Measurements from ENCODE around the gene ATP10D. TPM values are rescaled to one million over a fixed set of nuclear protein-coding genes. Genes with fewer than 3 reads are reported as not detected.

Gene ATP10D
- total RNA-seq, 6 experiments from 2014 or later: 50.6 to 73.8 (median 55.4) TPM

GRCh38 chr4:47530801-47531200 is 45.7 kb downstream of the ATP10D start:
- Mint-ChIP-seq H3K36me3 (ENCODE audit: low read depth) (peaks cover 78% of the 10 kb centered on the region), H3K27ac (peak overlapping the region; percentile 90), H3K4me1 (ENCODE audit: low read depth) (peaks cover 85% of the 10 kb centered on the region)

GRCh38 chr4:47531241-47531953 is 46.3 kb downstream of the ATP10D start:
- Mint-ChIP-seq H3K27ac (peak overlapping the region; percentile 90), H3K9me3 (peaks cover 25% of the 10 kb centered on the region), H3K4me1 (ENCODE audit: low read depth) (peaks cover 79% of the 10 kb centered on the region), H3K4me3 (peak overlapping the region; percentile 63), H3K27me3 (ENCODE audit: insufficient read depth) (no peaks in the 10 kb centered on the region), H3K36me3 (ENCODE audit: low read depth) (peaks cover 78% of the 10 kb centered on the region)
- TF ChIP-seq CTCF (IDR thresholded peaks at IDR 0.05): no peak
- peak; percentile 72 for DNase-seq

More at GRCh38 chr4:47530801-47531200, 45.7 kb downstream of the ATP10D start:
- Mint-ChIP-seq H3K9me3 (peaks cover 25% of the 10 kb centered on the region), H3K4me3 (peak overlapping the region; percentile 63), H3K27me3 (ENCODE audit: insufficient read depth) (no peaks in the 10 kb centered on the region)
- no peak for TF ChIP-seq CTCF (IDR thresholded peaks at IDR 0.05)
- peak; percentile 39 for DNase-seq

- no peaks in the 10 kb centered on the region for H3K27me3 Mint-ChIP-seq (ENCODE audit: insufficient read depth)
- no peak for DNase-seq
- no peak for TF ChIP-seq CTCF (IDR thresholded peaks at IDR 0.05)
- H3K27ac Mint-ChIP-seq: peak overlapping the region; percentile 90
- peaks cover 74% of the 10 kb centered on the region for H3K4me1 Mint-ChIP-seq (ENCODE audit: low read depth)
- H3K36me3 Mint-ChIP-seq (ENCODE audit: low read depth): peaks cover 78% of the 10 kb centered on the region
- H3K4me3 Mint-ChIP-seq: peak overlapping the region; percentile 63
- H3K9me3 Mint-ChIP-seq: peaks cover 25% of the 10 kb centered on the region
These were observed 46.9 kb downstream of the ATP10D start for GRCh38 chr4:47531954-47532321.

- H3K27me3 Mint-ChIP-seq (ENCODE audit: insufficient read depth): no peaks in the 10 kb centered on the region
- no peak overlapping the region; the same call in 1 of the 2 replicates for H3K4me3 Mint-ChIP-seq
- peaks cover 71% of the 10 kb centered on the region for H3K36me3 Mint-ChIP-seq (ENCODE audit: low read depth)
- peaks cover 25% of the 10 kb centered on the region for H3K9me3 Mint-ChIP-seq
- TF ChIP-seq CTCF (IDR thresholded peaks at IDR 0.05): no peak
- DNase-seq: no peak
- peak overlapping the region; percentile 90 for H3K27ac Mint-ChIP-seq
- H3K4me1 Mint-ChIP-seq (ENCODE audit: low read depth): peaks cover 67% of the 10 kb centered on the region
These were observed 47.6 kb downstream of the ATP10D start for GRCh38 chr4:47532658-47533057.

- no peak overlapping the region for H3K4me3 Mint-ChIP-seq
- H3K27ac Mint-ChIP-seq: peak overlapping the region; percentile 58
- H3K4me1 Mint-ChIP-seq (ENCODE audit: low read depth): peaks cover 65% of the 10 kb centered on the region
- DNase-seq: no peak
- peaks cover 64% of the 10 kb centered on the region for H3K36me3 Mint-ChIP-seq (ENCODE audit: low read depth)
- H3K9me3 Mint-ChIP-seq: peaks cover 24% of the 10 kb centered on the region
- no peaks in the 10 kb centered on the region for H3K27me3 Mint-ChIP-seq (ENCODE audit: insufficient read depth)
- no peak for TF ChIP-seq CTCF (IDR thresholded peaks at IDR 0.05)
These were observed 48.7 kb downstream of the ATP10D start for GRCh38 chr4:47533689-47534347.

Data from HFFc6 (cell line).